Measurements from ENCODE around the gene DUSP14. TPM values are rescaled to one million over a fixed set of nuclear protein-coding genes. Genes with fewer than 3 reads are reported as not detected.

DUSP14 gene
- total RNA-seq, 1 donor from 2014 or later: 17.3 TPM

- Histone ChIP-seq H3K27me3 (peaks cover 23% of the 10 kb centered on the region), H3K36me3 (no peaks in the 10 kb centered on the region), H3K4me1 (peaks cover 38% of the 10 kb centered on the region), H2AFZ (replicated peaks) (no peak overlapping the region), H3F3A (ENCODE audit: low read depth) (peaks cover 34% of the 10 kb centered on the region), H3K4me3 (peak overlapping the region; percentile 95), H3K27ac (no peak overlapping the region), H3K79me2 (ENCODE audit: low read depth) (peaks cover 62% of the 10 kb centered on the region), H3K9me3 (ENCODE audit: low read depth) (no peaks in the 10 kb centered on the region), H4K20me1 (ENCODE audit: low read depth) (peaks cover 13% of the 10 kb centered on the region), H3K4me2 (peak overlapping the region; percentile 99), H3K9ac (no peak overlapping the region)
- TF ChIP-seq, protein P1, sequence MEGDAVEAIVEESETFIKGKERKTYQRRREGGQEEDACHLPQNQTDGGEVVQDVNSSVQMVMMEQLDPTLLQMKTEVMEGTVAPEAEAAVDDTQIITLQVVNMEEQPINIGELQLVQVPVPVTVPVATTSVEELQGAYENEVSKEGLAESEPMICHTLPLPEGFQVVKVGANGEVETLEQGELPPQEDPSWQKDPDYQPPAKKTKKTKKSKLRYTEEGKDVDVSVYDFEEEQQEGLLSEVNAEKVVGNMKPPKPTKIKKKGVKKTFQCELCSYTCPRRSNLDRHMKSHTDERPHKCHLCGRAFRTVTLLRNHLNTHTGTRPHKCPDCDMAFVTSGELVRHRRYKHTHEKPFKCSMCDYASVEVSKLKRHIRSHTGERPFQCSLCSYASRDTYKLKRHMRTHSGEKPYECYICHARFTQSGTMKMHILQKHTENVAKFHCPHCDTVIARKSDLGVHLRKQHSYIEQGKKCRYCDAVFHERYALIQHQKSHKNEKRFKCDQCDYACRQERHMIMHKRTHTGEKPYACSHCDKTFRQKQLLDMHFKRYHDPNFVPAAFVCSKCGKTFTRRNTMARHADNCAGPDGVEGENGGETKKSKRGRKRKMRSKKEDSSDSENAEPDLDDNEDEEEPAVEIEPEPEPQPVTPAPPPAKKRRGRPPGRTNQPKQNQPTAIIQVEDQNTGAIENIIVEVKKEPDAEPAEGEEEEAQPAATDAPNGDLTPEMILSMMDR (IDR thresholded peaks at IDR 0.05): no peak
- TF ChIP-seq EZH2 (IDR thresholded peaks at IDR 0.05) (no peak), EZH2phosphoT487 (IDR thresholded peaks at IDR 0.05) (no peak)
- Mint-ChIP-seq H3K4me1 (peaks cover 48% of the 10 kb centered on the region), H3K4me3 (peak overlapping the region; percentile 35), H3K27ac (no peak overlapping the region), H3K9me3 (no peaks in the 10 kb centered on the region), H3K36me3 (no peaks in the 10 kb centered on the region), H3K27me3 (ENCODE audit: insufficient read depth, low read depth) (peaks cover 3% of the 10 kb centered on the region)
- no peak for DNase-seq (ENCODE audit: low spot score)
These were observed 2.5 kb downstream of the DUSP14 start for GRCh38 chr17:37492167-37492566.

GRCh38 chr17:37493249-37494027, 3.7 kb downstream of the DUSP14 start:
- H3K27ac ChIP-seq: no peak overlapping the region
- H3K4me2 ChIP-seq: no peak overlapping the region
- H3K79me2 ChIP-seq (ENCODE audit: low read depth): peaks cover 72% of the 10 kb centered on the region
- no peak overlapping the region for H3K4me3 Mint-ChIP-seq
- peaks cover 2% of the 10 kb centered on the region for H3K9me3 Mint-ChIP-seq
- no peaks in the 10 kb centered on the region for H3K36me3 ChIP-seq
- peaks cover 13% of the 10 kb centered on the region for H4K20me1 ChIP-seq (ENCODE audit: low read depth)
- peaks cover 32% of the 10 kb centered on the region for H3K4me1 ChIP-seq
- H3K27me3 Mint-ChIP-seq (ENCODE audit: insufficient read depth, low read depth): peaks cover 1% of the 10 kb centered on the region
- DNase-seq (ENCODE audit: low spot score): no peak
- peaks cover 26% of the 10 kb centered on the region for H3F3A ChIP-seq (ENCODE audit: low read depth)
- H3K9ac ChIP-seq: no peak overlapping the region
- H3K36me3 Mint-ChIP-seq: peaks cover 2% of the 10 kb centered on the region
- no peak overlapping the region for H2AFZ ChIP-seq (replicated peaks)
- H3K4me1 Mint-ChIP-seq: peaks cover 43% of the 10 kb centered on the region
- H3K4me3 ChIP-seq: no peak overlapping the region
- TF ChIP-seq EZH2phosphoT487 (IDR thresholded peaks at IDR 0.05) (no peak), EZH2 (IDR thresholded peaks at IDR 0.05) (no peak)
- TF ChIP-seq, protein P1 (IDR thresholded peaks at IDR 0.05): no peak
- peaks cover 11% of the 10 kb centered on the region for H3K27me3 ChIP-seq
- no peaks in the 10 kb centered on the region for H3K9me3 ChIP-seq (ENCODE audit: low read depth)
- H3K27ac Mint-ChIP-seq: no peak overlapping the region

GRCh38 chr17:37494401-37494831, 4.7 kb downstream of the DUSP14 start:
- H4K20me1 ChIP-seq (ENCODE audit: low read depth): peaks cover 13% of the 10 kb centered on the region

More at GRCh38 chr17:37494401-37494831, 4.7 kb downstream of the DUSP14 start:
- Histone ChIP-seq H3K4me2 (peak overlapping the region; percentile 30), H3K79me2 (ENCODE audit: low read depth) (peaks cover 78% of the 10 kb centered on the region), H3K36me3 (no peaks in the 10 kb centered on the region), H3K4me3 (no peak overlapping the region), H3K9me3 (ENCODE audit: low read depth) (no peaks in the 10 kb centered on the region), H3K27me3 (peaks cover under 1% of the 10 kb centered on the region), H3F3A (ENCODE audit: low read depth) (peaks cover 16% of the 10 kb centered on the region), H3K27ac (no peak overlapping the region), H3K9ac (no peak overlapping the region), H2AFZ (replicated peaks) (no peak overlapping the region), H3K4me1 (peaks cover 28% of the 10 kb centered on the region)
- no peak overlapping the region for H3K27ac Mint-ChIP-seq
- no peak overlapping the region for H3K4me3 Mint-ChIP-seq
- H3K27me3 Mint-ChIP-seq (ENCODE audit: insufficient read depth, low read depth): no peaks in the 10 kb centered on the region
- H3K36me3 Mint-ChIP-seq: peaks cover 2% of the 10 kb centered on the region
- peaks cover 2% of the 10 kb centered on the region for H3K9me3 Mint-ChIP-seq
- DNase-seq (ENCODE audit: low spot score): no peak
- TF ChIP-seq EZH2 (IDR thresholded peaks at IDR 0.05) (no peak), EZH2phosphoT487 (IDR thresholded peaks at IDR 0.05) (no peak)
- TF ChIP-seq, protein P1 (IDR thresholded peaks at IDR 0.05): no peak
- peaks cover 38% of the 10 kb centered on the region for H3K4me1 Mint-ChIP-seq
